SK-N-SH treated with all-trans-retinoic acid at 6 μM for 48 hours (cell line): ENCODE measurements around the gene DYNC2H1.

ENCODE experiments used
- ARNTL ChIP-seq: fragments of 450-650 bp; formaldehyde crosslinking; IDR thresholded peaks from 2 replicates; pipeline ENCODE4 v1.5.0; 2020; ENCODE audit warnings: low read depth, mild to moderate bottlenecking, moderate library complexity, borderline replicate concordance
- OSR1 ChIP-seq: fragments of 250-450 bp; sonication (Bioruptor Pico); IDR thresholded peaks from 2 replicates; pipeline ENCODE4 v1.8.0; 2022; ENCODE audit warnings: moderate library complexity, mild to moderate bottlenecking, inconsistent platforms
- RARB ChIP-seq: fragments of 250-450 bp; sonication (Bioruptor Pico); IDR thresholded peaks from 2 replicates; pipeline ENCODE4 v1.8.0; 2021; ENCODE audit warnings: mild to moderate bottlenecking, moderate library complexity
- TOX ChIP-seq: fragments of 250-450 bp; sonication (Bioruptor Pico); IDR thresholded peaks from 2 replicates; pipeline ENCODE4 v1.8.0; 2021; ENCODE audit warnings: mild to moderate bottlenecking, moderate library complexity, borderline replicate concordance
- ZFP30 ChIP-seq: fragments of 450-650 bp; formaldehyde crosslinking; IDR thresholded peaks from 2 replicates; pipeline ENCODE4 v1.5.0; 2022; ENCODE audit warnings: mild to moderate bottlenecking, moderate library complexity

DNA sequence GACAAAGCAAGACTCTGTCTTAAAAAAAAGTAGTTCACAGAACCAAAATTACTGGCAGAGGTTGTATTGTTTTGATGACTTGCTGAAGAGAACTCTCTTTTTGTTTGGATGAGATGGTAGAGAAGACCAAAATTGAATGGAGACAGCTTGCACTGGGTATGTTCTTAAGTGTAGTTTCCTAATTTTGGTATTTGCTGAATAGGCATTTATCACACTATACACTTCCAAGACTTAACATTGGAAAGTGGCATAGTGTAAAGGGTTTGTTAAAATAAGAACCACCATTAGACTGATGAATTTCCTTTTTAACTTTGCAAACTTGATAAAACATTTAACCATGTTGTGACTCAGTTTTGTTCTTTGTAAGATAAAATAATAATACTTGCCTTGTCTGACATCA is 11.9 kb upstream of the DYNC2H1 start:
- TF ChIP-seq RARB (no peak), OSR1 (CRISPR knock-in tag) (no peak), ZFP30 (CRISPR knock-in tag) (no peak), ARNTL (CRISPR knock-in tag) (no peak), TOX (CRISPR knock-in tag) (no peak)
